ENCODE data around the gene KLLN. TPM values are rescaled to one million over a fixed set of nuclear protein-coding genes. Genes with fewer than 3 reads are reported as not detected.
"Not testable (repeated sequence)": the region's sequence is repeated elsewhere in the genome, so short reads cannot be mapped to it uniquely, and the experiment has no call there.

Gene KLLN
- total RNA-seq, 1 donor from 2014 or later, result 0.41 TPM

- DNase-seq (no peak), ATAC-seq (no peak)
- H3K4me3 ChIP-seq, result no peak overlapping the region
- TF ChIP-seq, protein P1, sequence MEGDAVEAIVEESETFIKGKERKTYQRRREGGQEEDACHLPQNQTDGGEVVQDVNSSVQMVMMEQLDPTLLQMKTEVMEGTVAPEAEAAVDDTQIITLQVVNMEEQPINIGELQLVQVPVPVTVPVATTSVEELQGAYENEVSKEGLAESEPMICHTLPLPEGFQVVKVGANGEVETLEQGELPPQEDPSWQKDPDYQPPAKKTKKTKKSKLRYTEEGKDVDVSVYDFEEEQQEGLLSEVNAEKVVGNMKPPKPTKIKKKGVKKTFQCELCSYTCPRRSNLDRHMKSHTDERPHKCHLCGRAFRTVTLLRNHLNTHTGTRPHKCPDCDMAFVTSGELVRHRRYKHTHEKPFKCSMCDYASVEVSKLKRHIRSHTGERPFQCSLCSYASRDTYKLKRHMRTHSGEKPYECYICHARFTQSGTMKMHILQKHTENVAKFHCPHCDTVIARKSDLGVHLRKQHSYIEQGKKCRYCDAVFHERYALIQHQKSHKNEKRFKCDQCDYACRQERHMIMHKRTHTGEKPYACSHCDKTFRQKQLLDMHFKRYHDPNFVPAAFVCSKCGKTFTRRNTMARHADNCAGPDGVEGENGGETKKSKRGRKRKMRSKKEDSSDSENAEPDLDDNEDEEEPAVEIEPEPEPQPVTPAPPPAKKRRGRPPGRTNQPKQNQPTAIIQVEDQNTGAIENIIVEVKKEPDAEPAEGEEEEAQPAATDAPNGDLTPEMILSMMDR (IDR thresholded peaks at IDR 0.05), result no peak
- no peaks in the 10 kb centered on the region for H3K27me3 ChIP-seq
- intact Hi-C loops (cut with DNase I), result no loop called here
- no peak overlapping the region for H3K27ac ChIP-seq
- H3K9me3 ChIP-seq, result no peaks in the 10 kb centered on the region
- peaks cover 49% of the 10 kb centered on the region for H3K4me1 ChIP-seq
- H3K36me3 ChIP-seq, result no peaks in the 10 kb centered on the region
These were observed 12.7 kb upstream of the KLLN start for GRCh38 chr10:87875929-87876571.

- H3K27ac ChIP-seq, result no peak overlapping the region
- TF ChIP-seq, protein P1 (IDR thresholded peaks at IDR 0.05), result no peak
- intact Hi-C loops (cut with DNase I), result no loop called here
- no peaks in the 10 kb centered on the region for H3K36me3 ChIP-seq
- H3K4me1 ChIP-seq, result peaks cover 63% of the 10 kb centered on the region
- no peak overlapping the region for H3K4me3 ChIP-seq
- H3K9me3 ChIP-seq, result no peaks in the 10 kb centered on the region
- ATAC-seq (no peak), DNase-seq (no peak)
- no peaks in the 10 kb centered on the region for H3K27me3 ChIP-seq
These were observed 10.3 kb upstream of the KLLN start for GRCh38 chr10:87873656-87874055.

- Histone ChIP-seq H3K4me1 (peaks cover 68% of the 10 kb centered on the region), H3K4me3 (no peak overlapping the region), H3K36me3 (no peaks in the 10 kb centered on the region), H3K9me3 (no peaks in the 10 kb centered on the region), H3K27ac (no peak overlapping the region), H3K27me3 (no peaks in the 10 kb centered on the region)
- TF ChIP-seq, protein P1 (IDR thresholded peaks at IDR 0.05), result no peak
- no peak for DNase-seq
- ATAC-seq, result no peak
- intact Hi-C loops (cut with DNase I), result no loop called here
These were observed 9.5 kb upstream of the KLLN start for GRCh38 chr10:87872828-87873227.

DNA sequence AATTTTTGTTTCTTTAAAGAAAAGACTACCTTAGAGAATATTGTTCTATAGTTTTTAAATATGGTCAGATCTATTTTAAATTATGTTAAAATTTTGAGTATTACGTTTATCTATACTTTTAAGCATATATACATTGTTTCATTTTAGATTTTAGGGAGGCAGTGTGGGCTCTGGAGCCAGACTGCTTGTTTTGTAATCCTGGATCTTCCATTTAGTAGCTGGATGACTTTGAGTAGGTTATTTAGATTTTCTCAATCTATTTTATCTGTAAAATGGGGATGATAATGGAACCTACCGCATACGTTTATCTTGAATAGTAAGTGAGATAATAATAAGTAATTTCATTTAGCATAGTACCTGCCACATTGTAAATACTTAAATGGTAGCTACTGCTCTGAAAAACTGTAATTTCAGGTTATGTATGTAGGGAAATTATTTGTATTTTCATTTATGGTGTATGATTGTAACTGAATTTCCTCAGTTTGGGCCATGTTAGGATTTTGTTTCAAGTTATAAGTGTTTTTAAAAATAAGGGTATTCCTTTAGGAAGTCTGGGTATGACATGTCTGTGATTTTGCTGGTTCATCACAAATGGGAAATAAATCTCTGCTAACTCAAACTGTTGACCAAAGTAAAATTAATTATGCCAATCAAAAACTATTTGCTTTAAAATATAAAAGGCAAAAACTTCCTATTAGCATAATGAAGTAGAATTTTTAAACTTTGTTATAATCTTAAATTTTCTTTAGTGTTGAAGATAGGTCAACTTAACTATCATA lies 6.6 kb upstream of the KLLN start:
- Histone ChIP-seq H3K27ac (no peak overlapping the region), H3K4me3 (peak overlapping the region; percentile 81), H3K36me3 (no peaks in the 10 kb centered on the region), H3K9me3 (no peaks in the 10 kb centered on the region), H3K4me1 (peaks cover 46% of the 10 kb centered on the region), H3K27me3 (no peaks in the 10 kb centered on the region)
- DNase-seq (no peak), ATAC-seq (no peak)
- intact Hi-C loops (cut with DNase I), result no loop called here
- TF ChIP-seq, protein P1 (IDR thresholded peaks at IDR 0.05), result no peak

GRCh38 chr10:87869139-87869538 lies 5.8 kb upstream of the KLLN start:
- Histone ChIP-seq H3K27ac (peak overlapping the region; percentile 94), H3K4me1 (peaks cover 38% of the 10 kb centered on the region), H3K4me3 (peak overlapping the region; percentile 81)
- ATAC-seq; intact Hi-C loops (cut with DNase I); H3K36me3 ChIP-seq; DNase-seq; H3K9me3 ChIP-seq; H3K27me3 ChIP-seq: not testable (repeated sequence)

DNA sequence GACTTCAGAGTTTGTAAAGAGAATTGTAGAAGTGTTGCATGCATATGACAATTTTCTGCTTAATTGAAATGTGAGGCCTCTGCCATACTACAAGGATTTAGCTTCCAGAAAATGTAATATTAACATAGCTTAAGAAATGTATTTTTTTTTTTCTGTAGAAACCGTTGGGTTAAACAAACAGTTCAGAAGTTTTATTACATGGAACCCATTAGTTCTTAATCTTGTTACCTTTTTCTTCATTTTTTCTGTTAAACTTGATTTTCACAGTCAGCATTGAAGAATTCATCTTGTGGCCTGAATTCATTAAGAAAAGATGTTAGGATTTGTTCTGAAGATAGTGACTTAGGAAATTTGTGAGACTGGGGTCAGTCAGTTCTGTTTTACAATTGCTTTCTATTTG lies 4.9 kb upstream of the KLLN start:
- intact Hi-C loops (cut with DNase I), result no loop called here
- Histone ChIP-seq H3K4me1 (peaks cover 34% of the 10 kb centered on the region), H3K36me3 (no peaks in the 10 kb centered on the region), H3K27me3 (no peaks in the 10 kb centered on the region), H3K4me3 (peak overlapping the region; percentile 81), H3K9me3 (no peaks in the 10 kb centered on the region), H3K27ac (peak overlapping the region; percentile 94)
- no peak for DNase-seq
- TF ChIP-seq, protein P1 (IDR thresholded peaks at IDR 0.05), result no peak
- no peak for ATAC-seq
